Activated T-cell treated with anti-CD3 and anti-CD28 coated beads for 48 hours (primary cell): ENCODE results near the gene PRRC2B.
A peak's percentile ranks its signal among the peaks of the same experiment; 100 is the strongest.
"Not testable (repeated sequence)": the region's sequence is repeated elsewhere in the genome, so short reads cannot be mapped to it uniquely, and the experiment has no call there.

Source experiments
- DNase-seq: peaks from one replicate; pipeline ENCODE4 v3.0.0-alpha.2; 2020; ENCODE audit warnings: low read depth

The PRRC2B gene

GRCh38 chr9:131386281-131386680 lies 7.6 kb upstream of the PRRC2B start:
- DNase-seq, result no peak

- no peak for DNase-seq
Measured at GRCh38 chr9:131387394-131387793, 6.5 kb upstream of the PRRC2B start.

DNA sequence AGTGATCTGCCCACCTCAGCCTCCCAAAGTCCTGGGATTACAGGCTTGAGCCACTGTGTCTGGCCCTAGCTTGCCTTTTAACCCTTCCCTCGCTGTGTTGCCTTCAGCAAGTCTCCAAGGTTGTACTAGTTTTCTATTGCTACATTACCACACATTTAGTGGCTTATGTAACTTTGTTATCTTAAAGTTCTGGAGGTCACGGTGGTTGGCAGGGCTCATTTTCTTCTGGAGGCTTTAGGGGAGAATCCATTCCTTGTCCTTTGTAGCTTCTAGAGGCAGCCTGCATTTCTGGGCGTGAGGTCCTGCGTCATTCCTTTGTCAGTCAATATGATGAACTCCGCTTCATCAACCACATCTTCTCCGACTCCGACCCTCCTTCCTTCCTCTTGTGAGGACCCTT lies 2.9 kb upstream of the PRRC2B start:
- no peak for DNase-seq

GRCh38 chr9:131391504-131391903 lies 2.4 kb upstream of the PRRC2B start:
- DNase-seq, result no peak

GRCh38 chr9:131394464-131395156 lies 724 bp downstream of the PRRC2B start:
- DNase-seq, result peak; percentile 48

- DNase-seq, result peak; percentile 60
Measured at GRCh38 chr9:131395157-131396098, 1.5 kb downstream of the PRRC2B start.

GRCh38 chr9:131396099-131396479 lies 2.2 kb downstream of the PRRC2B start:
- DNase-seq, result not testable (repeated sequence)

DNA sequence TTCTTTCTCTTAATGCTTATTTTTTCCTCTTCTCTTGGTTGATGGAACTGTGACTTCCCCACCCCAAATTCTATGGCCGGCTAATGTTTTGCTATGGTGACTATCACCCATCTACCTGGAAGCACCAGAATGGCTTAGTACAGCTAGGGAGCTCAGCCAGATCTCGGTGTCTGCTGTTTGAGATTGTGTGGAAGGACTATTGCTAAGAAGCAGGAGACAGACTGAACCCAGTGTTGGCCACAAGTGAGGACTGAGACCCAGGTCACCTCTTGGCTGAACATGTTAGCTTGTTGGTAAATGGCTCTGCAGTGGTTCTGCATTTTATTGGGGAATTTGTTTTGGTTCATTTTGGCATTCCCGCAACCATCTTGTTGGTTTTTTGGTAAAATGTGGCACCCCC lies 2.7 kb downstream of the PRRC2B start:
- no peak for DNase-seq

DNA sequence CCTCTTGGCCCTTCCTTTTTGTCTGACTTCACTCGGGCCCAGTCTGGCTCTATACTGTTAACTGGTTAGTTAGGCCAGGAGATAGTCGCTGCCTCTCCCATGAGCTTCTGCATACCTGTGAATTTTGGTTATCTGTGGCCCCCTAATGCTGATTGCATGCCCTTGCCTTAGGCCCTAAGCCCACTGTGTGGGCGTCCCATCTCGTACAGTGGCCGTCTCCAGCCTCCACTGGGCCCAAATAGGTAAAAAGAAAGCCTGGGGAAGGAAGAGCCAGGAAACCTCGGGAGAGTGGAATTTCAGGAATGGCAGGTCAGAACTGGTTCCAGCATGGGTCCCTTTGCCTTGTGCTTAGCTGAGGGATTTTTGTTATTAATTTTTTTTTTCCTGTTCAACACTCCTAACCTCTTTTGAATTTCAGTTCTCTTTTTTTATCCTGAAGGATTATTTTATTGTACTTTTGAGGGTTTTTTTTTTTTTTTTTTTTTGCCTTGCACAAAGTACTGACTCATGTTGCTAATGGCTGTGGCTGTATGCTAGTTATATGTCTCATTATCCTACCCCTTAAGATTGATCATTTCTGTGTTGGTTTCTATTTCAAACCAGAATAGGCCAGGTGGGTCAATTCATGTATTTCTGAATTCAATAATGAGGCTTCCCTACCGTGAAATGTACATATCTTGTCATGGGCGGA lies 3.4 kb downstream of the PRRC2B start:
- DNase-seq, result no peak

- no peak for DNase-seq
Measured at GRCh38 chr9:131398204-131398603, 4.3 kb downstream of the PRRC2B start.

DNA sequence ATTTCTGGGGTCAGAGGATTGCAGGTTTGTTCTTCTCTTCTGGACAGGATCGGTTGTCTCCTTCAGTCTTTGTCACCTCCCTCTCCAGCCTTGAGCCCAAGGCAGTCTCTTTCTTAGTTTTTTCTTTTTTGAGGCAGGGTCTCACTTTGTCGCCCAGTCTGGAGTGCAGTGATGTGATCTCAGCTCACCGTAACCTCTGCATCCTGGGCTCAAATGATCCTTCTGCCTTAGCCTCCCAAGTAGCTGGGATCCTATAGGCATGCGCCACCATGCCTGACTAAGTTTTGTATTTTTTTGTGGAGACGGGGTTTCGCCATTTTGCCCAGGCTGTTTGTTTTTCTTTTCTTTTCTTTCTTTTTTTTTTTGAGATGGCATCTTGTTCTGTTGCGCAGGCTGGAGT lies 6.1 kb downstream of the PRRC2B start:
- DNase-seq, result no peak

- DNase-seq, result no peak
Measured at GRCh38 chr9:131400627-131401026, 6.7 kb downstream of the PRRC2B start.

DNA sequence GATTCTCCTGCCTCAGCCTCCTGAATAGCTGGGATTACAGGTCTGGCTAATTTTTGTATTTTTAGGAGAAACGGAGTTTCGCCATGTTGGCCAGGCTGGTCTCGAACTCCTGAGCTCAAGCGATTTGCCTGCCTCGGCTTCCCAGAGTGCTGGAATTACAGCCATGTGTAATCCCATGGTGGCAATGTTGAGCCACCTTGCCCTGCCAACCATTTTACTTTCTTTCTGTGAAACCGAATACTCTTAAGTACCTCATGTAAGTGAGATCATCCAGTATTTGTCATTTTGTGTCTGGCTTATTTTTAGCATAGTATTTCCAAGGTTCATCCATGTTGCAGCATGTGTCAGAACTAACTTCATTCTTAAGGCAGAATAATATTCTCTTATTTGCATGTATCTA lies 8.2 kb downstream of the PRRC2B start:
- DNase-seq, result no peak

DNA sequence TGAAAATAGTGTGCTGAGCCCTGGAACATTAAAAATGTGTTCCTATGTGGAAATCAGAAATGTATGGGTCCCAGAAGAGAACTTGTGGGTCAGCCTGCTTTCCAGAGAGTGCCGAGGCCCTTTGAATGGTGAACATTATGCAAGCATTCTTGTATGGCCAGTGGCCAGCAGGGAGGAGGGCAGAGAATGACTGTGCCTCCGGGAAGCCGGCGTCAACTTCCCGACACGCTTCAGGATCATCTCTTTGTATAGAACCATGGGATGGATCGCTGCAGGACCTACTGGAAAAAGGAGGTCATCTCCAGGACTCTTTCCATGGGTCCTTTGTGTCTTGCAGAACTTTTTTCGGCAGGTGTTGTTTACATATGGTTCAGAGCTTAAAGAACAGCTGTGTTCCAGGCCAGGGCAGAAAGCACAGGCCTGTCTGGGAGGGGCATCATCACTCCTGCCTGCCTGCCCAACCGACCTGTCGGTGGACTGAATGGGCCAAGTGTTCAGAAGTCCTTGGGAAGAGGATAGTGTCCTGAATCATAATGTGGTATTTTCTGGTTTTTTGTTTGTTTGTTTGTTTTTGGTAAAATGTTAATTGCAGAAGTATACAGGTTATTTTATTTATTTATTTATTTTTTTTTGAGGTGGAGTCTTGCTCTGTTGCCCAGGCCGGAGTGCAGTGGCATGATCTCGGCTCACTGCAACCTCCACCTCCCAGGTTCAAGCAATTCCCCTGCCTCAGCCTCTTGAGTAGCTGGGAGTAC lies 9.0 kb downstream of the PRRC2B start:
- no peak for DNase-seq

DNA sequence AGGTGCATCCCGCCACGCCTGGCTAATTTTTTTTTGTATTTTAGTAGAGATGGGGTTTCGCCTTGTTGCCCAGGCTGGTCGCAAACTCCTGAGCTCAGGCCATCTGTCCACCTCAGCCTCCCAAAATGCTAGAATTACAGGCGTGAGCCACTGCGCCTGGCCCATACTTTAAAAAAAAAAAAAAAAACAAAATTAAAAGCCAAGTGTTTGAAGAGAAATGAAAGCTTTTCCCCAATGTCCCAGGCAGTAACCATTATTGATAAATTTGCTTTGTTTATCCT lies 9.5 kb downstream of the PRRC2B start:
- no peak for DNase-seq

DNA sequence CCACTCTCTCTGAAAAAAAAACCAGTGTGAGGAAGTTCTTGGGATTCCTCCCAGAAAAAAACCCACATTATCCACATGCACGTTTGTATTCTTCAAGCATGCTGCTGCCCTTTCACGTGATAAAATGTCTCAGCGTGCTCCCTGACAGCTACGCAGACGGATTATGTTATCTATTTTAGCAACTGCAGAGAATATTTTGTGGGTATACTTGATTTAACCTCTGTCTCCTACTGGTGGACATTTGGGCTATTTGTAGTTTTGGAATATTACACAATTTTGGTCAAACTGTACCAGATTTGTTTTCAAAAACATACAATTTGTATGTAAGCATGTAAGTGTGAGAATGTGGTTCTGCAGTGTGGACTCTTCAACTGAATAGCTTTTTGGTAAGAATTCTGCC lies 10.7 kb downstream of the PRRC2B start:
- no peak for DNase-seq

DNA sequence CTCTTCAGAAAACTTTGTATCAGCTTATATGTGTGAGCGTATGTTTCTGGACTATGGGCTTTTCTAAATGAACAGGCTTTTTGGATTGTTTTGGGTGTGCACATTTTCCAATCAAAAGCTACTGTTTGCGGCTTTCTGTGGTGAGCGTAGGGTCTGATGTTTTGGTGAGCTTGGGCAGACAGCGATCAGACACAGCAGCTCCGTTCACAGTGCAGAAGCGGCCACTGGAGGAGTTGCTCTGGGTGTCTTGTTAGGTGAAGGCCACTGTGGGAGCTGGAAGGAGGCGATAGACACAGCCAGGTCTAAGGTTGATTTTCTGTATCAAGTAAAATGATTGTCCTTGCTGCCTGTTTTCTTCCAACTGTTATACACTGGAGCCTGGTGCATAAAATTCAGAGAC lies 11.1 kb downstream of the PRRC2B start:
- DNase-seq, result no peak

GRCh38 chr9:131405428-131405827 lies 11.5 kb downstream of the PRRC2B start:
- DNase-seq, result no peak

- no peak for DNase-seq
Measured at GRCh38 chr9:131405858-131406537, 12.1 kb downstream of the PRRC2B start.

DNA sequence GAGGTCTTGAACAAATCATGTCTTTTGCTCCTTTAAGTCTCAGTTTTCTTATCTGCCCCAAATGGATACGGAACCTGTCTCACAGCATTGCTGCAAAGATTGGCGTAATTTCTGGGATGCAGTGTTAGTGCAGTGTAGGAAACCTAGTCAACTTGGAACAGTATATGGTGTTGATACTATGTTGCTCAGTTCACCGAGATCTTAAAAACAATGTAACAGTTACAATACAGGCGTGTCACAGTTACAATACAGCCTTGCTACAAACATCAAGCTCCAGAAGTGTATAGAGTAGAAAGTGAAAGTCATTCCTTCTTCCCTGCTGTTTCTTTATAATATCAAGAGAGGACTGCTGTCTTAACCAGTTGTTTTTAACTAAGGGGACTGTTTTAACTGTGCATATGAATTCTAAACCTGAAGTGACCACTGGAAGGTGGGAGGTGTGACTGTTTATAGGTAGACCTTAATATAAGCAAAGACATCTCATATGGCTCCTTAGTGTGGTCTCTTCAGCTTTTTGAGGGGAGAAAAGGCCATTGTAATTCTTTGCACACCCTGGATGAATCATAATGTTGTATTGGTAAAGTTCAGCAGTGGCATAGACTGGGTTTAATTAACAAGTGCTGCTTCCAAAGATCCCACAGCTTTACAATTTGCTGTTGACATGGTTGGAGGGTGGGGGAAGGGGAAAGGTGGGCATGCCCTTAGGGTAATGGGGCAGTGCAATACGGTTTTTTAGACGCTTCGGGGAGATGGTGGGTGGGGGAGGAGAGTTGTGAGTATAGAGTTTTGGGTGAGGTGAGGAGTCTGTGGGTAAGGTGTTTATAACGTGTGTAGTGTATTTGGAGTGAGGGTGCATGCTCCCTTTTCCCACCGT lies 12.9 kb downstream of the PRRC2B start:
- DNase-seq, result no peak

GRCh38 chr9:131407717-131408195 lies 13.9 kb downstream of the PRRC2B start:
- DNase-seq, result no peak
